ENCODE data around the gene MMP24. TPM values are rescaled to one million over a fixed set of nuclear protein-coding genes. Genes with fewer than 3 reads are reported as not detected.
"Not testable (repeated sequence)": the region's sequence is repeated elsewhere in the genome, so short reads cannot be mapped to it uniquely, and the experiment has no call there.

The MMP24 gene
- total RNA-seq, 1 experiment from 2014 or later: 5.2 TPM

GRCh38 chr20:35257175-35257909 is 30.9 kb downstream of the MMP24 start:
- DNase-seq (ENCODE audit: low spot score): peak; percentile 71

GRCh38 chr20:35260426-35260825 is 33.9 kb downstream of the MMP24 start:
- no peak for DNase-seq (ENCODE audit: low spot score)

GRCh38 chr20:35262321-35262720 is 35.8 kb downstream of the MMP24 start:
- DNase-seq (ENCODE audit: low spot score): not testable (repeated sequence)

GRCh38 chr20:35262731-35263531 is 36.4 kb downstream of the MMP24 start:
- peak; percentile 97 for DNase-seq (ENCODE audit: low spot score)

GRCh38 chr20:35263532-35264341 is 37.2 kb downstream of the MMP24 start:
- peak; percentile 74 for DNase-seq (ENCODE audit: low spot score)

GRCh38 chr20:35264755-35265154 is 38.3 kb downstream of the MMP24 start:
- DNase-seq (ENCODE audit: low spot score): peak; percentile 55

- no peak for DNase-seq (ENCODE audit: low spot score)
These were observed 40.6 kb downstream of the MMP24 start for GRCh38 chr20:35267092-35267491.

GRCh38 chr20:35269055-35269781 is 42.7 kb downstream of the MMP24 start:
- peak; percentile 86 for DNase-seq (ENCODE audit: low spot score)

- DNase-seq (ENCODE audit: low spot score): no peak
These were observed 43.8 kb downstream of the MMP24 start for GRCh38 chr20:35270021-35270902.

- peak; percentile 47 for DNase-seq (ENCODE audit: low spot score)
These were observed 44.8 kb downstream of the MMP24 start for GRCh38 chr20:35271073-35271882.

GRCh38 chr20:35271904-35272303 is 45.4 kb downstream of the MMP24 start:
- DNase-seq (ENCODE audit: low spot score): no peak

- DNase-seq (ENCODE audit: low spot score): peak; percentile 52
These were observed 47.1 kb downstream of the MMP24 start for GRCh38 chr20:35273449-35274171.

- no peak for DNase-seq (ENCODE audit: low spot score)
These were observed 47.9 kb downstream of the MMP24 start for GRCh38 chr20:35274172-35275092.

GRCh38 chr20:35275741-35276251 is 49.3 kb downstream of the MMP24 start:
- no peak for DNase-seq (ENCODE audit: low spot score)

- DNase-seq (ENCODE audit: low spot score): no peak
These were observed 49.9 kb downstream of the MMP24 start for GRCh38 chr20:35276408-35276807.

GRCh38 chr20:35277127-35277526 is 50.6 kb downstream of the MMP24 start:
- no peak for DNase-seq (ENCODE audit: low spot score)

- DNase-seq (ENCODE audit: low spot score): peak; percentile 62
These were observed 51.3 kb downstream of the MMP24 start, which contains the start of gene MMP24OS for GRCh38 chr20:35277531-35278395. TSS of gene MMP24OS (minus strand) at chr20:35278122. CDS start at chr20:35277929, 193 bp downstream.
